ENCODE measurements around the gene DOK7.

DNA sequence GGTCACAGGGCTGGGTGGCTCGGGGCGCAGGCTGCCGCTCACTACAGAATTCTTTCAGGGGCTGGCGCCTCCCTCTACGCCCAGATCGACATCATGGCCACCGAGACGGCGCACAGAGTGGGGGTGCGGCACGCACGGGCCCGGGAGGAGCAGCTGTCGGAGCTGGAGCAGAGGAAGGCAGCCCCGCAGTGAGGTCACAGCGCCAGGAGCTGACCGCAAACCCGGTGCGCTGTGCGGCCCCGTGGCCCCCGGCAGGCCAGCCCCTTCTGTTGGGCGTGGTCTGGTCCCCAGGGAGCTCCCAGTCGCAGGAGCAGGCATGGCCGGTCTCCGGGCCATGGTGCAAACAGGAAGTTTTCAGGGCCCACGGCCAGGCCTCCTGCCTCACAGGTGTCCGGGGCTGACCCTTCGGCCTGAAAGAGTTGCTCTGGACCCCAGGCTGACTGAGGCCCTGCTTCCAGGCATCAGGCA is 37.6 kb downstream of the DOK7 start:
- TF ChIP-seq, protein P1, sequence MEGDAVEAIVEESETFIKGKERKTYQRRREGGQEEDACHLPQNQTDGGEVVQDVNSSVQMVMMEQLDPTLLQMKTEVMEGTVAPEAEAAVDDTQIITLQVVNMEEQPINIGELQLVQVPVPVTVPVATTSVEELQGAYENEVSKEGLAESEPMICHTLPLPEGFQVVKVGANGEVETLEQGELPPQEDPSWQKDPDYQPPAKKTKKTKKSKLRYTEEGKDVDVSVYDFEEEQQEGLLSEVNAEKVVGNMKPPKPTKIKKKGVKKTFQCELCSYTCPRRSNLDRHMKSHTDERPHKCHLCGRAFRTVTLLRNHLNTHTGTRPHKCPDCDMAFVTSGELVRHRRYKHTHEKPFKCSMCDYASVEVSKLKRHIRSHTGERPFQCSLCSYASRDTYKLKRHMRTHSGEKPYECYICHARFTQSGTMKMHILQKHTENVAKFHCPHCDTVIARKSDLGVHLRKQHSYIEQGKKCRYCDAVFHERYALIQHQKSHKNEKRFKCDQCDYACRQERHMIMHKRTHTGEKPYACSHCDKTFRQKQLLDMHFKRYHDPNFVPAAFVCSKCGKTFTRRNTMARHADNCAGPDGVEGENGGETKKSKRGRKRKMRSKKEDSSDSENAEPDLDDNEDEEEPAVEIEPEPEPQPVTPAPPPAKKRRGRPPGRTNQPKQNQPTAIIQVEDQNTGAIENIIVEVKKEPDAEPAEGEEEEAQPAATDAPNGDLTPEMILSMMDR (conservative IDR thresholded peaks at IDR 0.05 in 1 of 2, IDR thresholded peaks at IDR 0.05 in 1 of 2; ENCODE audit: low read depth in 1 of 2, low read length in 2 of 2) = no peak
- no peak for TF ChIP-seq EZH2 (IDR thresholded peaks at IDR 0.05; ENCODE audit: low read length, missing control alignments)

Data from fibroblast of lung (primary cell).